KMS-11 (cell line): ENCODE measurements around the gene POR.

Experiments
- H2AFZ ChIP-seq: fragments of 200-600 bp; sonication (generic); 2 replicates; pipeline ENCODE4 v1.6.1; 2016; ENCODE audit warnings: antibody characterized with exemption, mixed run types, low read depth
- H3K27ac ChIP-seq: fragments of 200-600 bp; sonication (generic); 2 replicates; pipeline ENCODE4 v1.6.1; 2016; ENCODE audit warnings: mild to moderate bottlenecking, mixed run types
- H3K27me3 ChIP-seq: fragments of 200-600 bp; sonication (generic); 2 replicates; pipeline ENCODE4 v1.6.1; 2017; ENCODE audit warnings: mild to moderate bottlenecking, low read depth, mixed run types, moderate library complexity; ENCODE audit not compliant: insufficient read depth
- H3K36me3 ChIP-seq: fragments of 200-600 bp; sonication (generic); 2 replicates; pipeline ENCODE4 v1.6.1; 2017; ENCODE audit warnings: mild to moderate bottlenecking, mixed run types; ENCODE audit not compliant: insufficient read depth
- H3K4me1 ChIP-seq: fragments of 200-600 bp; sonication (generic); 2 replicates; pipeline ENCODE4 v1.6.1; 2016; ENCODE audit warnings: mild to moderate bottlenecking, low read depth, mixed run types; ENCODE audit not compliant: poor library complexity, severe bottlenecking
- H3K4me2 ChIP-seq: fragments of 200-600 bp; sonication (generic); 2 replicates; pipeline ENCODE4 v1.7.0; 2016; ENCODE audit warnings: mild to moderate bottlenecking, mixed run types
- H3K4me3 ChIP-seq: fragments of 200-600 bp; sonication (generic); IDR thresholded peaks from 2 replicates; pipeline ENCODE4 v1.6.1; 2017; ENCODE audit warnings: low read depth, low read length, mixed read lengths; ENCODE audit not compliant: insufficient read depth
- H3K79me2 ChIP-seq: fragments of 200-600 bp; sonication (generic); 2 replicates; pipeline ENCODE4 v1.6.1; 2016; ENCODE audit warnings: low read depth, mixed run types; ENCODE audit not compliant: insufficient read depth
- H3K9ac ChIP-seq: fragments of 200-600 bp; sonication (generic); 2 replicates; pipeline ENCODE4 v1.6.1; 2016; ENCODE audit warnings: mild to moderate bottlenecking, mixed run types
- H4K20me1 ChIP-seq: fragments of 200-600 bp; sonication (generic); 2 replicates; pipeline ENCODE4 v1.6.1; 2016; ENCODE audit warnings: mild to moderate bottlenecking, mixed run types; ENCODE audit not compliant: insufficient read depth
- TF ChIP-seq, protein P1 (sequence below): fragments of 200-600 bp; sonication (generic); conservative IDR thresholded peaks from 2 replicates; pipeline ENCODE4 v1.6.1; 2017; ENCODE audit warnings: low read depth, mild to moderate bottlenecking, antibody characterized with exemption, low read length, moderate library complexity, mixed read lengths

The POR gene

GRCh38 chr7:75943864-75944263, 28.9 kb downstream of the POR start:
- Histone ChIP-seq H3K4me3 (no peak overlapping the region), H3K36me3 (no peaks in the 10 kb centered on the region), H3K4me1 (no peaks in the 10 kb centered on the region), H3K79me2 (no peaks in the 10 kb centered on the region), H4K20me1 (no peaks in the 10 kb centered on the region), H3K27me3 (no peaks in the 10 kb centered on the region), H3K27ac (no peak overlapping the region), H3K4me2 (no peak overlapping the region), H2AFZ (no peak overlapping the region), H3K9ac (no peak overlapping the region)
- TF ChIP-seq, protein P1, sequence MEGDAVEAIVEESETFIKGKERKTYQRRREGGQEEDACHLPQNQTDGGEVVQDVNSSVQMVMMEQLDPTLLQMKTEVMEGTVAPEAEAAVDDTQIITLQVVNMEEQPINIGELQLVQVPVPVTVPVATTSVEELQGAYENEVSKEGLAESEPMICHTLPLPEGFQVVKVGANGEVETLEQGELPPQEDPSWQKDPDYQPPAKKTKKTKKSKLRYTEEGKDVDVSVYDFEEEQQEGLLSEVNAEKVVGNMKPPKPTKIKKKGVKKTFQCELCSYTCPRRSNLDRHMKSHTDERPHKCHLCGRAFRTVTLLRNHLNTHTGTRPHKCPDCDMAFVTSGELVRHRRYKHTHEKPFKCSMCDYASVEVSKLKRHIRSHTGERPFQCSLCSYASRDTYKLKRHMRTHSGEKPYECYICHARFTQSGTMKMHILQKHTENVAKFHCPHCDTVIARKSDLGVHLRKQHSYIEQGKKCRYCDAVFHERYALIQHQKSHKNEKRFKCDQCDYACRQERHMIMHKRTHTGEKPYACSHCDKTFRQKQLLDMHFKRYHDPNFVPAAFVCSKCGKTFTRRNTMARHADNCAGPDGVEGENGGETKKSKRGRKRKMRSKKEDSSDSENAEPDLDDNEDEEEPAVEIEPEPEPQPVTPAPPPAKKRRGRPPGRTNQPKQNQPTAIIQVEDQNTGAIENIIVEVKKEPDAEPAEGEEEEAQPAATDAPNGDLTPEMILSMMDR = no peak

- TF ChIP-seq, protein P1 = no peak
- Histone ChIP-seq H4K20me1 (no peaks in the 10 kb centered on the region), H3K4me1 (no peaks in the 10 kb centered on the region), H3K79me2 (no peaks in the 10 kb centered on the region), H3K27ac (no peak overlapping the region), H3K9ac (no peak overlapping the region), H3K4me3 (no peak overlapping the region), H2AFZ (no peak overlapping the region), H3K36me3 (no peaks in the 10 kb centered on the region), H3K4me2 (no peak overlapping the region), H3K27me3 (no peaks in the 10 kb centered on the region)
Measured at GRCh38 chr7:75944507-75944906, 29.6 kb downstream of the POR start.

DNA sequence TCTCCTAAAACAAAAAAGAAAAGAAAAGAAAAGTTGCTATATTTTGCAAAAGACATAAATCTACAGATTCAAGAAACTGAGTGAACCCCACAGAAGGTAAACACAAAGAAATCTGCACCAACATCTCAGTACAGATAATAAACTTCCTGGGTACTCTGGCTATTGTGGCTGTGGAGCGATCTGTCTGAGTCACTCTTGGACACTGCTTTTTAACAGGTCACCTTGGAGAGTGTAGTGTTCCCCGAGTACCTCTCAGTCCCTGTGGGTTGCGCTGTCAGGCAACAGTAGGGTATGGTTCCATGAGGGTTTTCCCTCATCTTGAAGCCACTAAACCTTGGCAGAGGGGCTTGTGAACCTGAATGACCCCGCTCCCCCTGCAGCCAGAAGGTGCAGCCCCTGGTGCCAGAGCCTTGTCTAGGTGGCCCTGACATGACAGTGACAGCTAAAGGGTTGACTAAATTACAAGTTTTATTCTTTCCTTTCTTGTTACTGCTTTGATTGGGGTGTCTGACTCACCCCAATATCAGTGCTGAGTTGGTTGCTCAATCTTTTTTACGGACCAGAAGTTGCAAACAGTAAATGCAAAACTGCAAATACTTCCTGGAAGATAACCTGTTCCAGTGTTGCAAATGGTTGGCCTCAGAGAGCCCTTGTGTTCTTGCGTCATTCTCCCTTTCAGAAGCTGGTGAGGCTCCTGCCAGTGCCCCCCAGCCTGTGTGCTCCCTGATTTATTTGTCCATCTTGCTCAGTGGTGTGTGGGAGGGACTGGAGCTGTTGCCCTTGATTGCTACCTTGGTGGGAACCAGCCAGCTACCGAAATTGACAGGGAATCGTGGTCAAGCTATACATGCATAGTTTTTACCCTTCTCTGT, 30.6 kb downstream of the POR start:
- no peak overlapping the region for H3K9ac ChIP-seq
- H4K20me1 ChIP-seq = no peaks in the 10 kb centered on the region
- no peak overlapping the region for H3K27ac ChIP-seq
- TF ChIP-seq, protein P1 = no peak
- H3K4me2 ChIP-seq = no peak overlapping the region
- H2AFZ ChIP-seq = no peak overlapping the region
- no peaks in the 10 kb centered on the region for H3K36me3 ChIP-seq
- H3K4me3 ChIP-seq = no peak overlapping the region
- no peaks in the 10 kb centered on the region for H3K4me1 ChIP-seq
- H3K27me3 ChIP-seq = no peaks in the 10 kb centered on the region
- no peaks in the 10 kb centered on the region for H3K79me2 ChIP-seq

DNA sequence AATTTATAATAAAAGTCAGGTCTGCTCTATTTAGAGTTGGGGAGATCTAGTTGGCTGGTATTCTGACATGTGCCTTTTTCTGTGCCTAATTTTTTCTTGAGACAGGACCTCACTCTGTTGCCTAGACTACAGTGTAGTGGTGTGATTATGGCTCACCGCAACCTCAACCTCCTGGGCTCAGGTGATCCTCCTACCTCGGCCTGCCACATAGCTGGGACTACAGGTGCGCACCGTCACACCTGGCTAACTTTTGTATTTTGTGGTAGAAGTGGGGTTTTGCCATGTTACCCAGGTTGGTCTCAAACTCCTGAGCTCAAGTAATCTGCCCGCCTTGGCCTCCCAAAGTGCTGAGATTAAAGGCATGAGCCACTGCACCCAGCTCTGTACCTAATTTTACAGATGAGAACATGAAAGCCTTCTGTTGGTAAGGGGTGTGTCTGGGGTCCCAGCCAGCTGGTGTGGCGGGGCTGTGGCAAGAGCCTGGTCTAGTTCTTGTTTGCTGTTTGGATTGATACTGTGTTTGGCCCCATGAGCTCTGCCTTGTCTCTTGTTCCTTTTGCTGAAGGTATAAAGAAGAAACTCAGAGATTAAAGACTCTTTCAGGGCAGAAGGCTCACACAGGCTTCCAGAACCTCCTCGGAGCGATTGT, 31.4 kb downstream of the POR start:
- no peaks in the 10 kb centered on the region for H3K27me3 ChIP-seq
- H3K4me3 ChIP-seq = no peak overlapping the region
- no peak overlapping the region for H3K4me2 ChIP-seq
- H3K9ac ChIP-seq = no peak overlapping the region
- no peaks in the 10 kb centered on the region for H3K36me3 ChIP-seq
- no peaks in the 10 kb centered on the region for H3K79me2 ChIP-seq
- no peak overlapping the region for H2AFZ ChIP-seq
- no peaks in the 10 kb centered on the region for H3K4me1 ChIP-seq
- H3K27ac ChIP-seq = no peak overlapping the region
- no peaks in the 10 kb centered on the region for H4K20me1 ChIP-seq
- TF ChIP-seq, protein P1 = no peak
